GM19468 (cell line): Measurements from ENCODE around the gene EXD1.
"Not testable (repeated sequence)": the region's sequence is repeated elsewhere in the genome, so short reads cannot be mapped to it uniquely, and the experiment has no call there.

Source experiments
- ATAC-seq: cut with Tn5 transposase; IDR thresholded peaks from one replicate; pipeline ENCODE4 v1.9.1; 2021; ENCODE audit warnings: mild to moderate bottlenecking, moderate library complexity, moderate number of reproducible peaks; ENCODE audit not compliant: unreplicated experiment; ENCODE audit errors: extremely low read depth

The EXD1 gene

DNA sequence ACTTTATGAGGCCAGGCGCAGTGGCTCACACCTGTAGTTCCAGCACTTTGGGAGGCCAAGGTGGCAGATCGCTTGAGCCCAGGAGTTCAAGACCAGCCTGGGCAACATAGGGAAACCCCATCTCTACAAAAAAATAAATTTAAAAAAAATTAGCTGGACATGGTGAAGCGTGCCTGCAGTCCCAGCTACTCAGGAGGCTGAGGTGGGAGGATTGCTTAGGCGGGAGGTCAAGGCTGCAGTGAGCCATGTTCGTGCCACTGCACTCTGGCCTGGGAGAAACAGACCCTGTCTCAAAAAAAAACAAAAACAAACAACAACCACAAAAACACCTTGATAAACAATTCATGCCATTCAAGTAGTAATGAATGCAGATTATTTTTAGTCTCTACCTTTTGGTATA, 4.7 kb upstream of the EXD1 start:
- ATAC-seq = not testable (repeated sequence)

DNA sequence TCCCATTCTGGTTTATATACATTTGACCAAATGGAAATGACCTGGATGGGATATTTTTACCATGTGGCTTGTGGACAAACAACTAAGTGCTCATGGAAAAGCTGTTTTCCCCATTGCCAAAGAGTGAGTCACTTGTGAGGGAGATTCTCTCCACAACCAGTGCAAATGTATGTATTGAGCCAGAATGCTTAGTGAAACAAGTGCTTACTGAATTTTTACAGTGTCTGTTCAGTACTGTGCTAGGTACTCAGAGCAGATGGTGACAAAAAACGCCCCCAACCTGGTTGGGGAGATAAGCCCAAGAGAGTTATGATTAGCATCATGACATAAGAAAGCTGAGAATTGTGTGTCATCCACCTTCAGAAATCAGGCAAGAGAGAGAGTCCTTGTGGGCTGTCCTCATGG, 2.8 kb upstream of the EXD1 start:
- no peak for ATAC-seq

DNA sequence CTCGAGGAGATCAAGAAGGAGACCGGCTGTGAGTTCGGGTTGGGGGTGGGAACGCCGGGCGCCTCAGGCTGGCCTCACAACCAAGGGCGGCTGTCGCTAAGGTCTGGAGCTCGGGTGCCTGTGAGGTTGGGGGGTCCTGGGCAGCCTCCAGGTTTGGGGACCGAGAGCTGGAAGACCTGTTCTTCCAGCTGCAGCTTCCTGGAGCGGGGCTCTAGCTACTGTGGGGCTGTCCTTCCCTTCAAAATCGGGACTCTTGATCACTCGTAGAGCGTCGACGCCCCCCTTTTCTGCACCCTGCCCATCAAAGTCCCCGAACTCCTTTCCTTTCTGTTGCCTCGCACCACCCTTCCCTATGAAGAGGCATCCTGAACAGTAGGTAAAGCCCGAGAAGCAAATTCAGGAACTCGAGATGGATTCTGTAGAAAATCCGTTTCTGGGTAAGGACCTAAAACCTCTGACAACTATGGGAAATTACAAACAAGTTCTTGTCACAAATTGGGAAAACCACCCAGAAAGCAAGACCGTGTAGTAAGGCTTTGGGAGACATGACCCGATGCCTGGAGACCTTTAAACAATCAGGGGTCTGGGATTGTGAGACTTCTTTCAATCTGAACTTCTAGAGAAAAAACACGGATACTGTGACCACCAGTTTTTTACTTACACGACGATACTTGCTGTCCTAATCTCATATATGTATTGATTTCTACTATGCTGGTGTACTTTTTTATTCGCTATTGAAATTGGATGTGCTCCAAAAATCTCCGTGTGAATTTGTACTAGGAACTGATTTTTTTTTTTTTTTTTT, 1.1 kb upstream of the EXD1 start:
- ATAC-seq = no peak

DNA sequence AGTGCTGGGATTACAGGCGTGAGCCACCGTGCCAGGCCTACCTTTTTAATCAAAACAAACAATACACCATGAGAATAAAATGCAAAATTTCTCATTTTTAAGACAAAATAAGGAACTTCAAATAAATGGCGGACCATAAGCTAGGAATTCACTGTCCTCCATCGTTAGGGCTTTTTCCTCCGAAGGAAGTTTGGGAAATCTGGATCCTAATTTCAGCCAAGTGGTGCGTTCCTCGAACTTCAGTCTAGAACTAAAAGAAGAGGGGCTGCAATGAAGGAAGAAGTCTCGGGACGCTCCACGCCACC, 260 bp downstream of the EXD1 start:
- ATAC-seq = no peak

DNA sequence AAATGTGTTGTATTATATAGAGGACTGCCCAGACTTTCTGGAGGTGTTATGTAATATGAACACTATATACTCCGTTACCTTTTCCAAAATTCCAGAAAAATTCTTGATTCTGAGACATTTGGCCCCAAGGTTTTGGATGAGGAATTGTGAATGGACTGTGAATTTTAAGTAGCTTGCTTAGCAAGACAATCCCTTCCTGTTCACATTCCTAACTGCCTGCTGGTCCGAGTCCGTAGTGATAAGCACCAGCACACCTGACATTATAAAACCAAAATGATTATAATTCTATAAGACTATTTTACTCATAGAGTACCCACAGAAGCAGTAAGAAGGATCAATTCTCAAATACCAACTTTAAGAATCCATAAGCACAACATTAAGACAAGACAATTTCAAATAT, 11.2 kb downstream of the EXD1 start:
- ATAC-seq = no peak

DNA sequence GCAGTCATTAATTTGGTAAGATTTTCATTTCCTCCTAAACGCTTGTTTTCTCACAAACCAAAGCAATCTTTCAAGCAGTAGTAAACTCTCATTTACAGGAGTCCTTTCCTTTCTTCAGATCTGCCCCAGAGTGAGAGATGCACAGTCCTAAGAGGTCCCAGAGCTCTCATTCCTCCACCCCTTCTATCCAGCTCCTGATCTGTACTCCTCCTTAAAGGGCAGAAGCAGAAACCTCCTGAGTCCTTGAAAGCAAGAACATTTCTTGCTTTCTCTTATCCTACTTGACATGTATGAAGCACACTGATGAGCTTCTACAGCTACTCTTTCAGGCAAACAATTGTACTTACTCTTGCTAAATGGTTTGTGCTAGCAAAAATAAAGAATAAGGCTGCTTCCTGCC, 11.7 kb downstream of the EXD1 start:
- no peak for ATAC-seq

DNA sequence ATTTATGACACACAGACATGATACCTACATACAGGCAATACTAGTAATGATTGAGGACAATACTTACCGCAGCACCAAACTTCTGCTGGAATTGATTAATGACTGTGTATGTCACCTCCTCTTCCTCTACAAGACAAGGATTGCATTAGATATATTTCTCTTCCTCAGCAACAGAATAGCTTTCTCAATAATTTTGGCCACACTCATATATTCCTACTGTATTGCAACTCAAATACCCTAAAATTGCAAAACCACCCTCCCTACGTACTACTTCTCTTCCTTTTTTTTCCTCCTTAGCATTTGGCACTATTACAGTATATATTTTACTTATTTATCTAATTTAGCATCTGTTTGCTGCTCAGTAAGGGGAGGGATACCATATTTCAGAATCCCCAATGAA, 14.8 kb downstream of the EXD1 start:
- ATAC-seq = no peak

DNA sequence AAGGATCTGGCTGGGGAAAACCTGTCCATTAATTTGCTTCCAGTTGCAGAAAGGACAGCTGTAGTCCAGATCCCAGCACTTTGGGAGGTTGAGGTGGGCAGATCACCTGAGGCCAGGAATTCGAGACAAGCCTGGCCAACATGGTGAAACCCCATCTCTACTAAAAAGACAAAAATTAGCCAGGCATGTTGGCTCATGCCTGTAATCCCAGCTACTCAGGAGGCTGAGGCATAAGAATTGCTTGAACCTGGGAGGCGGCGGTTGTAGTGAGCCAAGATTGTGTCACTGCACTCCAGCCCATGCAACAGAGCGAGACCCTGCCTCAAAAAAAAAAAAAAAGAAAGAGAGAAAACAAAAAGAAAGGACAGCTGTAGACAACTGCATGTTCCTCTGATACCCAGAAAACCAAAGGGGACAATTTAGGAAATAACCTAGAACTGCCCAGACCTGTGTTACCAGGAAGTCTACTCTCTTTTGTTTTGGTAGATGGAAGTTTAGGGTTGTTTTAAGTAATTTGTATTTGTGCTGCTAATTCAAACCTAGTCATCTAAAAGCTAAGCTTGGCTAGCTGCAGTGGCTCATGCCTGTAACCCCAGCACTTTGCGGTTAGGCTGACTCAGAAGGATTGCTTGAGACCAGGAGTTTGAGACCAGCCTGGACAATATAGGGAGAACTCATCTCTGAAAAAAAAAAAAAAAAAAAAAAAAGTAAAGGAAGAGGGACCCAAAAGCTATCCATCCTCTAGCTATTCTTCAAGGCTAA, 22.7 kb downstream of the EXD1 start:
- no peak for ATAC-seq

DNA sequence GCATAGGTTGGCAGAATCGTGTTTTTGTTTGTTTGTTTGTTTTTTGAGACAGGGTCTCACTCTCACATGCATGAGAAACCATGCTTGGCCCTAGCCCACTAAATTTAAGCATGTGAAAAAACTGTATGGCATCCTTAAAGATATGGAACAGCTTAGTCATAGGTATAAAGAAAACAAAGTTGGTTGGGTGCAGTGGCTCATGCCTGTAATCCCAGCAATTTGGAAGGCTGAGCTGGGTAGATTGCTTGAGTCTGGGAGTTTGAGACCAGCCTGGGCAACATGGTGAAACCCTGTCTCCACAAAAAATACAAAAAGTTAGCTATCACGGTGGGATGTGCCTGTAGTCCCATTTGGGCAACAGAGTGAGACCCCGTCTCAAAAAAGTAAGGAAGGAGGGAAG, 25.2 kb downstream of the EXD1 start:
- ATAC-seq = no peak

DNA sequence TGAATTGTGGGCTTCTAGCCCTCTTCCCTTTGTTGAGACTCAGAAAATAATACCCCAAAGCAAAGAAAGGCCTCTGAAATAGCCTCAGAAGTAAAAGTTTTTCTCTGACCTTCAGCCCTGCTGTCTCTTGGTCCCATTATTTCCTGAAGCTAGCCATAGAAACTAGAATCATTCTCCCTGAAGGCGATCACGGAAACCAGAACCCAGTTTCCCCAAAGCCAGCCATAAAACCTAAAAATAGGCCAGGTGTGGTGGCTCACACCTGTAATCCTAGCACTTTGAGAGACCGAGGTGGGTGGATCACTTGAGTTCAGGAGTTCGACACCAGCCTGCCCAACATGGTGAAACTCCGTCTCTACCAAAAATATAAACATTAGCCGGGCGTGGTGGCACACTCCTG, 27.2 kb downstream of the EXD1 start:
- no peak for ATAC-seq

DNA sequence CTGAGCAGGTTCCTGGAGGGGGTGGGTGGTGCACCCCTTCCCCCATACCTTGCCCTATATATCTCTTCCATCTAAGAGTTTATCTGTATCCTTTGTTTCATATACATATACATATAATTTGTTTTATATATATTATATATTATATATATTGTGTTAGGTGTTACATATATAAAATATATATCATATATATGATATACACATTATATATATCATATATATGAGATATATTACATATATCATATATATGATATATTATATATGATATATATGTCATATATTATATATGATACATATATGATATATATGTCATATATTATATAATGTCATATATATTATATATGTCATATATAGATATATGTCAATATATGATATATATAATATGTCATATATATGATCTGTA, 31.1 kb downstream of the EXD1 start:
- no peak for ATAC-seq

DNA sequence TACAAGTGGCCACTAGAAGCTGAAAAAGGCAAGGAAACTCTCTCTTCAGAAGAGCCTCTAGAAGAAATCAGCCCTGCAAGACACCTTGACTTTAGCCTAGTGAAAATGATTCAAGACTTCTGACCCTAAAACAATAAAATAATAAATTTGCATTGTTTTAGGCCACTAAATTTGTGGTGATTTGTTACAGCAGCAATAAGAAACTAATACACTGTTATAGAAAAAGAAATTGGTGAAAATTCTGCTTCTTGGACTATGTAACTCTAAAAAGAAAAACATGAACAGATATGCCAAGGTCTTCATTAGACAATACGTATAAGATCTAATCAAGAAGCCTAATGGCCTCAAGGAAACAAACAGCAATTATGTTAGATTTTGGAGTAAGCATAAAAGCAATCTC, 36.1 kb downstream of the EXD1 start:
- ATAC-seq = no peak

DNA sequence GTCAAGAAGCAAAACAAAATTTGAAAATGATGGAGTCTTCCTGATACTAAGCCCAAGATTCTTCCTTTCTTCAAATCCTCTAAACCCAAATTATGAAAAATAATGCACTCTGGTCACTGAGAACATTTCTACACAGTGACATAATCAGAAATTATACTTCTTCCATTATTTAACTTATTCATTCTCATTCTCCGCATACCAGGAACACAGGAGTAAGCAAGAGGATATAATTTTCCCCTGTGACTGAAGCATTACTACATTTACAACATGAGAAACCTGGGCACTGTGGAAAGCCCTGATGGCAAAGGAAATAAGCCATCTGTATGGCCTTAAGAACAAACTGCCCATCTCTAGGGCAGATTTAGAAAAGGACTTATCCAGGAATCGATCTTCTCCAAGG, 47.0 kb downstream of the EXD1 start:
- ATAC-seq = no peak

DNA sequence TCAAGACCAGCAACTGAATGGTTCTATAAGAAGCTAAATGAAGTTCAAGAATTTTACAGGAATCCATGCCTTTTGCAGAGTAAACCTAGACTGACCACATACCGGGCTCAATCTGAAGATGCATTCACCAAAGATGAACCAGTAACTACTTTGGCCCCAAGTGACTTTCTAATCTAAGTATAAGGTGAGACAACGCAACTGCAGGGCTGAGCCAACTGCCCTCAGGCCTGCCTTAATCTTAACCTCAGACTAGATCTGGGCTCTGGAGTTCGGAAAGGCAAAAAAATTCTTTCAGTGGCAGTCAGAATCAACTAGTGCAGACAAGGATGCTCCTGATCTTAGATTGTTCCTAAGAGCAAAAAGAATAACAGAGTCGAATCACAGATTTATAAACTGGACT, 48.3 kb downstream of the EXD1 start:
- ATAC-seq = no peak

DNA sequence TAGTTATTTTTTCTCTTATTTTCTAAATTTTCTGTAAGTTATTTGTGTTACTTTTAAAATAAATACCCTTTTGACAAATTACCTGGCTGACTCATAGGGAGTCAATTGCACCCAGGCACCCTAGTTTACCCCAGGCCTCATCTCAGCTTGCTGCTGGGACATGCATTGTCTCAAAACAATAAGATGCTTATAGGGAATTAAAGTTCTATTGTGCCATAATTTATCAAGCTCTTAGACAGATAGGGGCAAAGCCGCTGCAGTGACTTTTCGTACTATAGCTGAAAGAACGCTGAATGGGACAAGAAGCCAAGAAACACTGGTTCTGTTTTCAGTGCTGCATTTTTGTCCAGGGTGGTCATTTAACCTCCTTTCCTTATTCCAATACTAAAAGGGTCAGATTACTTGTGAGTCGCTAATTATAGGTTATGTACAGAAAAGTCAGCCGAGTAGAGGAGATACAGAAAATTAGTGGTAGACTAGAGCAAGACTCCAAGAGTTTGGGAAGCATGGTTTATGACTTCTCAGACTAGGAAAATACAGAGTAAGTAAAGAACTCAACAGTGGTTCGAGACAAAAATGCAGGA, 50.3 kb downstream of the EXD1 start:
- no peak for ATAC-seq

DNA sequence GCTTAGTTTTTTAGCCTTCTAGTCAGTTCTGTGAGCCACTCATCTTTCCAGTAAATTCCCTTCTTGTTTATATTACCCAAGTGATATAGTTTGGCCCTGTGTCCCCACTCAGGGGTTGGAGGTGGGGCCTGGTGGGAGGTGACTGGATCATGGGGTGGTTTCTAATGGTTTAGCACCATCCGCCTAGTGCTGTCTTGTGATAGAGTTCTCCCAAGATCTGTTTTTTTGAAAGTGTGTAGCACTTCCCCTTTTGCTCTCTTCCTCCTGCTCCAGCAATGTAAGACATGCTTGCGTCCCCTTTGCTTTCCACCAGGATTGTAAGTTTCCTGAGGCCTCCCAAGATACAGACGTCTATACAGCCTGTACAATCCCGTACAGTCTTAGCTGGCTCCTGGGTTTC, 60.8 kb downstream of the EXD1 start:
- ATAC-seq = no peak

DNA sequence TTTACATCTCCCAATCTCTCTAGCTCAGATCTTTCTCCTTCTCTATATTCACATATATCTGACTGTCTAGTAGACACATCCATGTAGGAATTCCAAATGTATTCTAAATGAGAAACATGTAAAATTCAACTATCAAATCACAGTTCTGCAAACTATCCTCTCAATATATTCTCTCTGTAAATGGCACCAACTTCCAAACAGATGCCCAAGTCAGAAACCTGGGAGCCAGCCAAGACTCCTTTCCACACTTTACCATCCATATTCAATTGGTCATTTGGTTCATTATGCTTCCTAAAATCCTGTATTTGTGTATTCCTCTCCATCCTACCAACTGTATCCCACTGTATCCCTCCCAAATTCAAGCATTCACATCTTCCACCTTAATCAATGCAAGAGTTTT, 61.5 kb downstream of the EXD1 start:
- ATAC-seq = no peak

DNA sequence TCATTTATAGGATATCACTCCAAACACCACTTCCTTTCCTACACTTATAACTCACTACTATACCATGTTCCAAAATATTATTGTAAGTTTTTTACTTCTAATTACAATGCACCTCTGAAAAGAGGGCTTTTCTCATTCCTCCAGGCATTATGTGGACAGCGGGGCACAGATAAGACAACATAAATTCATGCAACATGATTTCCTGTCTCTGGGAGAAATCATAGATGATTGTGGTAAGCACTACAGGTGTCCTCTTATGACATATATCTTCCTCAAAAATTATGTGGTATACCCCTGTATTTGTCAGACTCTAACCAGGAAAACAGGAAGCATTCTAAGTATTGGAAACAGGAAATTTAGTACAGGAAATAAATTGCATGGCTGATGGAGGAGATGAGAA, 68.8 kb downstream of the EXD1 start:
- ATAC-seq = no peak

DNA sequence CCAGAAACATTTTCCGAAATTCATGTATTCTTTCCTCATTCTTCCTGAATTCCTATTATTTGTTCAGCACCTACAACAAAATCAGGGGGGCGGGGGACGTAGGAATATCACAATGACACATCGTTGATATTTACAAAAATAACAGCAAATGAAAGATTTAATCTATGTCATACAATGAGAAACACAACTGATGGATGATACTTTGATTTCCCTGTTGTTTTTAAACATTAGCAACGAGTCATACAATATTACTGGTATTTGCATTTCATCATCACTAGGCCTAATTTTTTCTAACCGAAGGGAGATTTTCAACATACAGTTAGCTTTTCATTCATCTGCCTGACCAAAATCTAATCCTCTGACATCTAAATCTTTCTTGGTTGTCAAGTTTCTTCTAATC, 69.2 kb downstream of the EXD1 start:
- ATAC-seq = no peak

DNA sequence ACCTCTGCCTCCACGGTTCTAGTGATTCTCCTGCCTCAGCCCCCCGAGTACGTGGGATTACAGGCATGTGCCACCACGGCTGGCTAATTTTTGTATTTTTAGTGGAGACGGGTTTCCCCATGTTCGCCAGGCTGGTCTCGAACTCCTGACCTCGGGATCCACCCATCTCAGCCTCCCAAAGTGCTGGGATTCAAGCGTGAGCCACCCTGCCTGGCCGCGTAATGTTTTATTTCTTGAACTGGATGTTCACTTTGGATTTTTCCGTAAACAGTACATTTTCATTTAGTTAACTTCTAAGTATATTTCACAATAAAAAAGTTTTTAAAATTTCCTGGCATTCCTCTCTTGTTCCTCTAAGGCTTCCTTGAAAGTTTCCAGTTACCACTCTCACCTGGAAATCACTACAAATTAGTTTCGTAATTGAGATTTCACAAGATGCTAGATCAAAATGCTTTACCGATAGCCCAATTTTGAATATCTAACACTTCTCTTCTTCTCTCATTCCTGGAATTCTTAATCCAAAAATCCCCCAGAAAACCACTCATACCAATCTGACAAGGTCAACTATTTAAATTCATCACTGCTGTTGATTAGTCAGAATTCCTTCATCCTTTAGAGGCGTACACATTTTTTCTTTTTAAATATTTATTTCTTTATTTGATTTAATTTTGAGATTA, 69.8 kb downstream of the EXD1 start:
- ATAC-seq = no peak

DNA sequence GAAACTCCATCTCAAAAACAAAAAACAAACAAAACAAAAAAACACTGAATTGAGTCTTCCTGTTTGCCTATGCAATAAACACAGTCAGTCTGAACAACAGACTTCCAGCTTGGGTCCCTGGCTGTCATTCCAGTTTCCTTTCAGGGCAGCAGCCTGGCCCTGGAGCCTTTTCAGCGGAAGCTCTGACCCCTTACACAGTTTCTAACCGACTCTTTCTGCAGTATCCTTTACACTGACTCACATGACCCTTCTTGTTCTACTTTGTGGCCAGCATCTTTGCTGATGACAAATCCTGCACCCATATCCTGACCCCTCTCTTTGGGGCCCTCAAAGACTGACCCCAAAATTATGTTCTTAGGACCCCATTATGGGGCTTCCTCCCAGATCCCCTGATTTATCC, 76.1 kb downstream of the EXD1 start:
- no peak for ATAC-seq
